HAP-1 (cell line): ENCODE measurements around the gene DENND1A.

Source experiments
- DNase-seq, 2 experiments: peaks; one replicate each; pipeline ENCODE4 v3.0.0-alpha.2; 2016 to 2020; ENCODE audit warnings: low spot score in 2 of 2
- H3K27me3 ChIP-seq: fragments of 250-450 bp; sonication (Bioruptor Pico); 2 replicates; pipeline ENCODE4 v1.5.1; 2020; ENCODE audit warnings: low read depth, mild to moderate bottlenecking, moderate library complexity
- H3K36me3 ChIP-seq: fragments of 250-450 bp; sonication (Bioruptor Pico); replicated peaks from 2 replicates; pipeline ENCODE4 v1.5.1; 2020; ENCODE audit warnings: mild to moderate bottlenecking
- H3K4me1 ChIP-seq: fragments of 250-450 bp; sonication (Bioruptor Pico); 2 replicates; pipeline ENCODE4 v1.5.1; 2020; ENCODE audit warnings: mild to moderate bottlenecking
- H3K4me3 ChIP-seq: fragments of 250-450 bp; sonication (Bioruptor Pico); 2 replicates; pipeline ENCODE4 v1.5.1; 2020; ENCODE audit warnings: mild to moderate bottlenecking, moderate library complexity
- H3K9me3 ChIP-seq: fragments of 250-450 bp; sonication (Bioruptor Pico); 2 replicates; pipeline ENCODE4 v1.5.1; 2020; ENCODE audit warnings: mild to moderate bottlenecking, moderate library complexity
- in situ Hi-C: fragments of 300-500 bp; cut with MboI; formaldehyde crosslinking; loops from 3 replicates; pipeline ENCODE4 v1.14.3; 2020; ENCODE audit warnings: low sequenced_read_pairs, inconsistent platforms, mixed read lengths

The DENND1A gene

DNA sequence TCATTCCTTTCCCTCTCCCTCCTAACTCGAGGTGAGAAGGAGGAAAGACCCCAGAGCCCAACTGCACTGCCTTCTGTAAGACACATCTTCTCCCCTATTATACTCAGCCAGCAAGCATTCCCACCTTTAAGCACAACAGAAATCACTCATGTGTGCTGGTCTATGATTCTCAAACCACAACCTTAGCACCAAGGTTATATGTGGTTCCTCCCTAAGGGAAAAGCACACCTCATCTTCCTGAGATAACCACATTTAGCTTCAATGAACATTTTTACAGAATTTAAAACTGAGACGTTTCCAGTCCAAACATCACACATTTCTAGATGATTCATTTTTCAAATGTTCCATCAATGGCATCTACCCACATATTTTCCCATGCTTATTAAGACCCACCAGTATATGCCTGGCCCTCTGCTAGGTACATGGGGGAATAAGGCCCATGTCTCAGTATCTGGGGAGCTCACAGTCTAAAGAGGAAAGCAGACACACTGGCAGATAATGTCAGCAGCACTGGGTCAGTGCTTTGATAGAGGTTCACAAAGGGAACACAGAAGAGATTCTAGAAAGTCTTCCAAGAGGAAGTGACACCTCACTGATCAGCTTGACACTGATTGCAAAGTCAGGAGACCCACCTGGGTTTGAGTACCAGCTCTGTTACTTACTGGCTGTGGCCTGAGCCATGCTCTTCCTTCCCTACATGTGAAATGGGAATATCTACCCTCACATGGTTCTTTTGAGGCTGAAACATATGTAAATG is 245.4 kb downstream of the DENND1A start:
- Histone ChIP-seq H3K4me1 (no peaks in the 10 kb centered on the region), H3K4me3 (no peak overlapping the region), H3K36me3 (no peaks in the 10 kb centered on the region), H3K27me3 (peaks cover 3% of the 10 kb centered on the region; the same call in 1 of the 2 replicates), H3K9me3 (no peaks in the 10 kb centered on the region)
- no peak for DNase-seq
- in situ Hi-C loops: no loop called here

GRCh38 chr9:123682746-123683145 is 247.2 kb downstream of the DENND1A start:
- H3K4me1 ChIP-seq: peaks cover 11% of the 10 kb centered on the region
- in situ Hi-C loops: no loop called here
- H3K36me3 ChIP-seq: no peaks in the 10 kb centered on the region
- no peak for DNase-seq
- peaks cover 3% of the 10 kb centered on the region; the same call in 1 of the 2 replicates for H3K27me3 ChIP-seq
- H3K9me3 ChIP-seq: no peaks in the 10 kb centered on the region
- H3K4me3 ChIP-seq: no peak overlapping the region

GRCh38 chr9:123680352-123680751 is 249.6 kb downstream of the DENND1A start:
- in situ Hi-C loops: no loop called here
- Histone ChIP-seq H3K36me3 (no peaks in the 10 kb centered on the region), H3K4me3 (no peak overlapping the region), H3K27me3 (peaks cover 3% of the 10 kb centered on the region; the same call in 1 of the 2 replicates), H3K9me3 (no peaks in the 10 kb centered on the region), H3K4me1 (peaks cover 11% of the 10 kb centered on the region)
- no peak for DNase-seq

DNA sequence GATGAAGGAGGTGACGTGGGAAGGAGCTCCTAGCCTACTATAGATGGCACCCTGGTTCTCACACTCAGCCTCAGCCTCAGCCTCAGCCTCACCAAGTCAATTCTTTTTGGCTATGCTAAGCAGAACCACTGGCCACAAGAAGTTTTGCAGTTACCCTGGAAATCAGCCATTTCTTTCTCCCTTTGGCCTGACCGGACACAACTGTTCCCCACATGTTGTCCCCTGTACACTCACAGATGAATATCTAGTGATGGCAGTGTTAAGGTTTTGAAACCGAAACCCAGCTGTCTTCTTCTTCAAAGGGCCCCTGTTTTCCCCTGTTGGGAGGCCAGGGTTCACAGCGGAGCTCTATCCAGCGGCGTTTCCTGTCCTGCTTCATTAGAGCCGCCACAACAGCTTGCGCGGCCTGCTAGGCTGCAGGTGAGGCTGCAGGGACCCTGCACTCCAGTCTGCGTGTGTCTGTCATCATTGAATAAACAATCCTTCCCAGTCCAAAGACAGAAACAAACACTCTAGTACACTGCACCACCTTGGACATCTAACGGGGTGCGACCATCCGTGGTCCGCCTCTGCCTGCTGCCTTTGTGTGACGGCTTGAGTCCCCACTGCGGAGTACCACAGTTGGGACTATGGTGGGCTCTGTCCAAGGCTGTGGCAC is 250.5 kb downstream of the DENND1A start:
- H3K4me3 ChIP-seq: no peak overlapping the region
- peaks cover 11% of the 10 kb centered on the region for H3K4me1 ChIP-seq
- no peaks in the 10 kb centered on the region for H3K36me3 ChIP-seq
- in situ Hi-C loops: no loop called here
- no peaks in the 10 kb centered on the region for H3K9me3 ChIP-seq
- no peaks in the 10 kb centered on the region for H3K27me3 ChIP-seq
- no peak for DNase-seq

GRCh38 chr9:123678878-123679329 is 251.0 kb downstream of the DENND1A start:
- Histone ChIP-seq H3K36me3 (no peaks in the 10 kb centered on the region), H3K4me3 (no peak overlapping the region), H3K27me3 (no peaks in the 10 kb centered on the region), H3K9me3 (no peaks in the 10 kb centered on the region), H3K4me1 (peaks cover 11% of the 10 kb centered on the region)
- in situ Hi-C loops: no loop called here
- DNase-seq: peak in 1 of 2 experiments; percentile 78

DNA sequence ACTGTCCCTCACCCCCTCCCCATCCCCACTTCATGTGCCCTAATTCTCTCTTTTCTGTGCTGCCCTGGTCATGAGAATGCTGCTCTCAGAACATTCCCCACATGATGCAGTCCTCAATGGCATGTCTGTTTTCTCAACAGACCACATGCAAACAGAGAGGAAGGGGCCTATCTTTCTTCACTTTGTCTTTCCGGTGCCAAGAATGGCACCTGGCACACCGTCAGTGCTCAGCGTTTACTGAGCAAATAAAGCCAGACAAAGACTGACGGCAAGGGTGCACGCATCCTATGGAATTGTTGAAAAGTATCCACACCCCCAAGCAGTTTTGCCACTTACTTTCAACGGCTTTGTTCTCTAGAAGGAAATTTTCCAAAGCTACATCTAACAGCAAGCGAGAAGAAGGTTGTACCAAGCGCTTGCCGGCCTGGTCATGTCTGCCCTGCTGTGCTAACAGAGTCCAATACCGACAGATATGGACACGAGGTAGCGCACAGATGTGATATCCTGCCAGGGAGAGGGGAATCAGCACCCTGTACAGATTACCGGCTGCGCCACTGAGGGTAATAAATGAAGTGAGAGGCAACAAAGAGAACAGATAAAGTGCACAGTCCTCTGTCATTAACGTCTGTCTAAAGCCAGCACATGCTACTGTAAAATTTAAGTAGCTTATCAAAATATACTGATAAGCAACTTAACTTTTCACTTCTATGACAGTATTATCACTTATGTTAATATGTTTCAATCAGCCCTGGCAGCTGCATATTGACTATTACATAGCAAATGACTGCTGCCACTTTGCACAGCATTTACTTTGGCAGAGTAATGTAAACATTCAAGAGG is 251.7 kb downstream of the DENND1A start:
- Histone ChIP-seq H3K36me3 (no peaks in the 10 kb centered on the region), H3K9me3 (no peaks in the 10 kb centered on the region), H3K4me1 (peaks cover 11% of the 10 kb centered on the region), H3K4me3 (no peak overlapping the region), H3K27me3 (no peaks in the 10 kb centered on the region)
- peak in 1 of 2 experiments; percentile 21 for DNase-seq
- in situ Hi-C loops: no loop called here

- no peak overlapping the region for H3K4me3 ChIP-seq
- no peak for DNase-seq
- no peaks in the 10 kb centered on the region for H3K36me3 ChIP-seq
- H3K27me3 ChIP-seq: no peaks in the 10 kb centered on the region
- H3K4me1 ChIP-seq: peaks cover 11% of the 10 kb centered on the region
- H3K9me3 ChIP-seq: no peaks in the 10 kb centered on the region
- in situ Hi-C loops: no loop called here
Observed at GRCh38 chr9:123676869-123677268, 253.1 kb downstream of the DENND1A start.

DNA sequence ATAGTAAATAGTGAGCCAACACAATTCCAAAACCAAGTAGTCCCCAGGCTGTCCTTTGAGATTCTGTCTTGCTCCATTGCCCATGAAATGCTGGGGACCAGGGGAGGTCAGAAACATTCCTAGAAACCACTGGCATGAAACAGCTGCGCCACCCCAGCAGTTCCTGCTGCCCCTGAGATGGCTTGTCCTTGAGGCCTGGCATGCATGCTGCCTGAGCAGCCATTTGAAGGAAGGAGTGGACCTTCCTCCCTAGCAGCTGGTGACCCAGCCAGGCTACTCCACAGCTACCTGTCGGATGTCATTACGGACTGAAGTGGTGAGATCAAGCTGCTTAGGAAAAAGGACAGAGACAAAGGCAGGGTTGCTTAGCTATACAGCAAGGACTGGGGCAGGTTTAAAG is 260.6 kb downstream of the DENND1A start:
- H3K4me3 ChIP-seq: no peak overlapping the region
- no peaks in the 10 kb centered on the region for H3K36me3 ChIP-seq
- no peaks in the 10 kb centered on the region for H3K9me3 ChIP-seq
- no peaks in the 10 kb centered on the region for H3K4me1 ChIP-seq
- H3K27me3 ChIP-seq: no peaks in the 10 kb centered on the region
- in situ Hi-C loops: no loop called here
- DNase-seq: no peak

DNA sequence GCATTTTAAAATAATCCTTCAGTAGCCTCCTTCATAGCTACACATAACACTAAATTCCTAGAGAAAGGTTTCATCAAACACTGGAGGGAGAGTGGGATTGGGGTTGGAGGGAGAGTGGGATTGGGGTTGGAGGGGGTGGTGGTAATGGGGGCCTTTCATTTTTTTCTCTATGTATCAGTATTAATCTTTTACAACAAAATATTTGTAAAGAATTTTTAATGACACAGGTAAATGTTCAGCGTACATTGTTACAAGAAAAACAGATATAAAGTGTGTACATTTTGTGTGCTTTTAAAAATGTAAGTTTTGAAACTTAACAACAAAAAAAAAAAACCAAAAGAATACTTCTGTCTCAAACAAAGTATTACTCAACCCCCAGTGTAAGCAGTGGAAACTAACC is 266.4 kb downstream of the DENND1A start:
- in situ Hi-C loops: no loop called here
- no peaks in the 10 kb centered on the region for H3K27me3 ChIP-seq
- no peaks in the 10 kb centered on the region for H3K36me3 ChIP-seq

GRCh38 chr9:123662057-123662776 is 267.7 kb downstream of the DENND1A start:
- H3K4me3 ChIP-seq: no peak overlapping the region
- H3K9me3 ChIP-seq: no peaks in the 10 kb centered on the region
- DNase-seq: no peak
- H3K27me3 ChIP-seq: no peaks in the 10 kb centered on the region
- no peaks in the 10 kb centered on the region for H3K36me3 ChIP-seq
- peaks cover 16% of the 10 kb centered on the region for H3K4me1 ChIP-seq
- in situ Hi-C loops: no loop called here

More for the DNA sequence above, 266.4 kb downstream of the DENND1A start:
- Histone ChIP-seq H3K4me1 (peaks cover 9% of the 10 kb centered on the region), H3K9me3 (no peaks in the 10 kb centered on the region), H3K4me3 (no peak overlapping the region)
- no peak for DNase-seq

DNA sequence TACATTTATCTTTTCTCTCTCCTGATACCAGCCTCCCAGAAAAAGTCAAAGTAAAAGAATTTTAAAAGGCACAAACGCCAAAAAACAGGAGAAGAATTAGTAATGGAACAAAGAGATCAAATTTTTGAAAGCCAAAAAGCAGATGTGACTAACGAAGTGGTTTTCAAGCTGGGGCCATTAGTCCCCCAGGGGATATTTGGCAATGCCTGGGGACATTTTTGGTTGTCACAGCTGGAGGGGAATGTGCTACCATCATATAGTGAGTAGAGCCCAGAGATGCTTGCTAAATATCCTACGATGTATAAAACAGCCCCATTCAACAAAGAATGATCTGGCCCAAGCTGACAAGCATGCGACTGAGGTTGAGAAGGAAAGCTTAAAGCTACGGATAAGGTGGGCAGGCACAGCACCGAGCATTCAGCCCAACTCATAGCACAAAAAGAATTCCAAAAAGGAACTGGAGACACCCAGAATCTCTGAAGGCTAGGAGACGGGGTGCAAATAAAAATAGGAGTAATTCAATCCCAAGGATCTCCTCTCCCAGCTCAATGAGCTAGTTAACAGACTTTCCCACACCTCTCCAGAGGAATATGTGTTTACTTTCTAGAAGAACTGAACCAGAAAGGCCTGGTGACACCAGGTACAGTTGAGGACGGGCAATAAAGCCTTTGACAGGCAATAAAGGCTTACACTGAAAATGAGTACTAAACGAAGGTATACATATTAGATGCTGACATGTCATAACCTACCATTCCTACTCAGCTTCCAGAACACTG is 269.0 kb downstream of the DENND1A start:
- Histone ChIP-seq H3K4me3 (no peak overlapping the region), H3K9me3 (no peaks in the 10 kb centered on the region), H3K4me1 (peaks cover 16% of the 10 kb centered on the region), H3K27me3 (no peaks in the 10 kb centered on the region), H3K36me3 (no peaks in the 10 kb centered on the region)
- in situ Hi-C loops: no loop called here
- no peak for DNase-seq

GRCh38 chr9:123659358-123659757 is 270.6 kb downstream of the DENND1A start:
- H3K9me3 ChIP-seq: no peaks in the 10 kb centered on the region
- no peak overlapping the region for H3K4me3 ChIP-seq
- in situ Hi-C loops: no loop called here
- DNase-seq: no peak
- H3K27me3 ChIP-seq: no peaks in the 10 kb centered on the region
- H3K4me1 ChIP-seq: peaks cover 16% of the 10 kb centered on the region
- H3K36me3 ChIP-seq: no peaks in the 10 kb centered on the region

- no peak overlapping the region for H3K4me3 ChIP-seq
- DNase-seq: no peak
- H3K27me3 ChIP-seq: no peaks in the 10 kb centered on the region
- H3K9me3 ChIP-seq: no peaks in the 10 kb centered on the region
- in situ Hi-C loops: no loop called here
- H3K4me1 ChIP-seq: peaks cover 16% of the 10 kb centered on the region
- no peaks in the 10 kb centered on the region for H3K36me3 ChIP-seq
Observed at GRCh38 chr9:123658792-123659191, 271.1 kb downstream of the DENND1A start.
